Measurements from ENCODE around the gene TIMM50. TPM values are rescaled to one million over a fixed set of nuclear protein-coding genes. Genes with fewer than 3 reads are reported as not detected.
A peak's percentile ranks its signal among the peaks of the same experiment; 100 is the strongest.
"Not testable (repeated sequence)": the region's sequence is repeated elsewhere in the genome, so short reads cannot be mapped to it uniquely, and the experiment has no call there.

Gene TIMM50
- total RNA-seq, 1 experiment from 2014 or later = 79.0 TPM

DNA sequence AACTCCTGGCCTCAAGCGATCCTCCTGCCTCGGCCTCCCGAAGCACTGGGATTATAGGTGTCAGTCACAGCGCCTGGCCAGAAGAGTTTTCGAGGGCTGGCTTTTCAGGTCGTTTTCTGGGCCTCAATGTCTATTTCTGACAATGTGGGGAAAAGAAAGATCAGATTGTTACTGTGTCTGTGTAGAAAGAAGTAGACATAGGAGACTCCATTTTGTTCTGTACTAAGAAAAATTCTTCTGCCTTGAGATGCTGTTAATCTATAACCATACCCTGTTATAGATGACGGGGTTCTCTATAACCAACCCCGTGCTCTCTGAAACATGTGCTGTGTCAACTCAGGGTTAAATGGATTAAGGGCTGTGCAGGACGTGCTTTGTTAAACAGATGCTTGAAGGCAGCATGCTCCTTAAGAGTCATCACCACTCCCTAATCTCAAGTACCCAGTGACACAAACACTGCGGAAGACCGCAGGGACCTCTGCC is 1.3 kb upstream of the TIMM50 start:
- not testable (repeated sequence) for H3K27me3 ChIP-seq (replicated peaks); DNase-seq (ENCODE audit: low read depth in 1 of 2, low spot score in 2 of 2); H3K4me3 ChIP-seq; H3K9me3 ChIP-seq (replicated peaks); H3K27ac ChIP-seq
- H3K4me1 ChIP-seq (replicated peaks) = peaks cover 15% of the 10 kb centered on the region
- H3K36me3 ChIP-seq = peaks cover 56% of the 10 kb centered on the region

DNA sequence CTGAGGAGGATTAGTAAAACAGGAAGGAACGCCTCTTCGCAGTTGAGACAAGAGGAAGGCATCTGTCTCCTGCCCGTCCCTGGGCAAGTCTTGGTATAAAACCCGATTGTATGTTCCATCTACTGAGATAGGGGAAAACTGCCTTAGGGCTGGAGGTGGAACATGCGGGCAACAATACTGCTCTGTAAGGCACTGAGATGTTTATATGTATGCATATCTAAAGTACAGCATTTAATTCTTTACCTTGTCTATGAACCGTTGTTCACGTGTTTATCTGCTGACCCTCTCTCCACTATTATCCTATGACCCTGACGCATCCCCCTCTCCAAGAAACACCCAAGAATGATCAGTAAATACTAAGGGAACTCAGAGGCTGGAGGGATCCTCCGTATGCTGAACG is 722 bp upstream of the TIMM50 start:
- DNase-seq (ENCODE audit: low read depth in 1 of 2, low spot score in 2 of 2) = no peak
- peaks cover 54% of the 10 kb centered on the region for H3K36me3 ChIP-seq
- peaks cover 15% of the 10 kb centered on the region for H3K4me1 ChIP-seq (replicated peaks)
- H3K27me3 ChIP-seq (replicated peaks) = no peaks in the 10 kb centered on the region
- peak overlapping the region; percentile 61 for H3K27ac ChIP-seq
- H3K4me3 ChIP-seq = peak overlapping the region; percentile 87
- no peaks in the 10 kb centered on the region for H3K9me3 ChIP-seq (replicated peaks)

DNA sequence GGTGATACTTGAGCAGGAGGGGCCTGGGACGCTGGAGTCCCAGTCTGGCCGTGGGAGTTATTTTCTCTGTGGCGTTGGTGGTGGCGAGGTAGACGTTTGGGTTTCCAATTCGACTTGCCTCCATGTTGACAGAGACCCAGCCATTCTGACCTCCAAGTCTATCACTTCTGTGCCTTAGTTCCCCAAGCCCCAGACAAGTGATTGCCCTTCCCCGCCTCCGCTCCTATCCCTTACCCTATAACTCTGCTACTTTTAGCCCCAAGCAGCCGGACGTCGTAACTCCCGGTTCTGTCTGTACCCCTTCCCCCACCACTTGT is 549 bp downstream of the TIMM50 start:
- DNase-seq (ENCODE audit: low read depth in 1 of 2, low spot score in 2 of 2) = no peak
- H3K27me3 ChIP-seq (replicated peaks) = no peaks in the 10 kb centered on the region
- peaks cover 53% of the 10 kb centered on the region for H3K36me3 ChIP-seq

DNA sequence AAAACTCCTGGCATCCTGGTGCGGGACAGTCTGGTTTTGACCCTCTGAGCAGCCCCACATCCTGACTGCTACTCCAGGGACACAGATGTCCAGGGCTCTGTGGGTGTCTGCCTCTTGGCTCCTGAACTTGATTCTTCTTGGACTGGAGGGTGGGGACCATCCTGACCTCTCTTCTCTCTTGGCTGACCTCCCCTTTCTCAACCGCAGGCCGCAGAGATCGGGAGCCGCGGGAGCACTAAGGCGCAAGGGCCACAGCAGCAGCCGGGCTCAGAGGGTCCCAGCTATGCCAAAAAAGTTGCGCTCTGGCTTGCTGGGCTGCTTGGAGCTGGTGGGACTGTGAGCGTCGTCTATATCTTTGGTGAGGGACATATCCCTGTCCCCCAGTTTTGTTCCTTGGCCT is 1.0 kb downstream of the TIMM50 start:
- H3K4me3 ChIP-seq = peak overlapping the region; percentile 87
- H3K27ac ChIP-seq = no peak overlapping the region
- H3K9me3 ChIP-seq (replicated peaks) = no peaks in the 10 kb centered on the region
- H3K27me3 ChIP-seq (replicated peaks) = no peaks in the 10 kb centered on the region
- DNase-seq (ENCODE audit: low read depth in 1 of 2, low spot score in 2 of 2) = no peak
- peaks cover 53% of the 10 kb centered on the region for H3K36me3 ChIP-seq
- peaks cover 15% of the 10 kb centered on the region for H3K4me1 ChIP-seq (replicated peaks)

More for the DNA sequence above, 549 bp downstream of the TIMM50 start:
- Histone ChIP-seq H3K9me3 (replicated peaks) (no peaks in the 10 kb centered on the region), H3K4me1 (replicated peaks) (peaks cover 15% of the 10 kb centered on the region), H3K4me3 (peak overlapping the region; percentile 87), H3K27ac (peak overlapping the region; percentile 61)

DNA sequence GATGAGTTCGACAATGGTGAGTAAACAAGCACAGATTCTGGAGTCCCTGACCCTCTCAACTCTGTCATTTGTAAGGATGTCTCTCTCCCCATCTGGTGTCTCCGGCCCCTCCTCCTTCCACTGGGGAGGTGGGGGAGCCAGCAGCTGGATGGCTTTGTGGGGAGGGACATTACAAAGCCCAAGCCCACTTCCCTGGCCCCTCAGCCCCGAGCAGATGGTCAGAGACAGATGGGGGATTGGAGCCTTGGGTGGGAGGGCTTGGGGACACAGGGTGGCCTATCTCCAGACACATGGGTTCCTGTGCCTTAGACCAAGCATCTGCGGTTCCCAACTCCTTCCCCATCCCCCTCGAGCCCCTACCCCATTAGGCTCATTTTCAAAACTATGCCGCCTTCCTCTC is 2.5 kb downstream of the TIMM50 start:
- DNase-seq (ENCODE audit: low read depth in 1 of 2, low spot score in 2 of 2) = no peak
- Histone ChIP-seq H3K9me3 (replicated peaks) (no peaks in the 10 kb centered on the region), H3K27ac (no peak overlapping the region), H3K4me1 (replicated peaks) (peaks cover 15% of the 10 kb centered on the region), H3K36me3 (peaks cover 61% of the 10 kb centered on the region), H3K27me3 (replicated peaks) (no peaks in the 10 kb centered on the region), H3K4me3 (no peak overlapping the region)

DNA sequence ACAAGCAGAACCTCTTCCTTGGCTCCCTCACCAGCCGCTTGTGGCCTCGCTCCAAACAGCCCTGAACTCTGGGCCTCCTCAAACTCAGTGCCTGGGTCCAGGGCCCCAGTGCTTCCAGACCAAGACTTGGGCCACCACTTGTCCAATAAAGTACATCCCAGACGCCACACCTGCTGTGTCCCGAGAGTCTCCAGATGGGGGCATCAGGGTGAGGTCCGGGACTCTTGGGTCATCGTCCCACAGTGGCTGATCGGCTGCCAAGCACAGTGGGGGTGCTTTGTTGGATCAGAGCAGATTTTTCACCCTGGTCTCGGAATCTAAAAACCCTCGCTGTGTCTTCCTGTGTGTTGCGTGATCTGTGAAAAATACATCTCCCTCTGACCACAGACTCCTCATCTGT is 9.1 kb downstream of the TIMM50 start:
- no peak for DNase-seq (ENCODE audit: low read depth in 1 of 2, low spot score in 2 of 2)
- no peaks in the 10 kb centered on the region for H3K4me1 ChIP-seq (replicated peaks)
- no peaks in the 10 kb centered on the region for H3K27me3 ChIP-seq (replicated peaks)
- peaks cover 56% of the 10 kb centered on the region for H3K36me3 ChIP-seq
- H3K9me3 ChIP-seq (replicated peaks) = no peaks in the 10 kb centered on the region
- H3K27ac ChIP-seq = no peak overlapping the region
- no peak overlapping the region for H3K4me3 ChIP-seq

DNA sequence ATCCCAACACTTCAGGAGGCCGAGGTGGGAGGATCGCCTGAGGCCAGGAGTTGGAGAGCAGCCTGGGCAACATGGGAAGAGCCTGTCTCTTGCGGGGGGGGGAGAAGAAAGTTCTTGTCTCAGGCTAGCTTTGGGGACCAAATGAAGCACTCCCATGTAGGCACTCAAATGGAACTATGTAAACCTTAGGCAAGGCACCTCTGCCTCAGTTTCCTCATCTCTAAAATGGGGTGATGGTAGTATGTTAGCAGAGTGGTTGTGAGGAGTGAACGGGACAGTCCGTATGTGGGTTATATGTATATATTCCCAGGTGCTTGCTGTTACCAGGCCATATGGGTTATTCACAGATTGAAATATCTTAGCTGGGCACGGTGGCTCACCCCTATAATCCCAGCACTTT is 11.6 kb downstream of the TIMM50 start:
- Histone ChIP-seq H3K4me1 (replicated peaks) (no peaks in the 10 kb centered on the region), H3K27ac (no peak overlapping the region), H3K27me3 (replicated peaks) (peaks cover 9% of the 10 kb centered on the region), H3K4me3 (no peak overlapping the region), H3K9me3 (replicated peaks) (no peaks in the 10 kb centered on the region), H3K36me3 (peaks cover 33% of the 10 kb centered on the region)
- DNase-seq (ENCODE audit: low read depth in 1 of 2, low spot score in 2 of 2) = no peak

DNA sequence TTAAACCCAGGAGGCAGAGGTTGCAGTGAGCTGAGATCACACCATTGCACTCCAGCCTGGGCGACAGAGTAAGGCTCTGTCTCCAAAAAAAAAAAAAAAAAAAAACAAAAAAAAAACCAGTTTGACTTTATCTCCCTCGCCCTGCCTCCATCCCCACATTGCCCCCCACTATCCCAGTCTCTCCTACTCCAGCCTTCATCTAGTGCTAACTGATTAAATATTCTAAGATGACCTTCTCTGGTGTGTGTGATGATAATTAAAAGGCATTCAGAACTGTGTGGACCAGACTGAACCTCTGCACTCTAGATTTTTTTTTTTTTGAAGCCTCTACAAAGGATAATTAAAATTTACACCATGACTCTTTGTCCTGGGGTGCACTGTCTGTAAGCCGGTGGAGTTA is 12.2 kb downstream of the TIMM50 start:
- no peak overlapping the region for H3K4me3 ChIP-seq

DNA sequence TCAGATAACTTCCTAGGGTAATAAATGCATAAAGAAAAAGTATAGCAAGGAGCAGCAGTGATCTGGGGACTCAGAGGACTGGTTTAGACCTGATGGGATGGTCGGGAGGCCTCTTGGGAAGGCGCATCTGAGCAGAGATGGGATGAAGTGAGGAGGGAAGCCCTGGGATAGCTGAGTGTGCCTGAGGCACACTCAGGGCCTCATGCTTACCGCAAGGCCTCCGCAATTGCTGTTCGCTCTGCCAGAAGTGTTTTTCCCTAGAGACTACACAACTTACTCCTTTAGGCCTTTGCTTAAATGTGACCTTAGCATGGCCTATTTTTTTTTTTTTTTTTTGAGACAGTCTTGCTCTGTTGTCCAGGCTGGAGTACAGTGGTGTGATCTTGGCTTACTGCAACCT is 14.0 kb downstream of the TIMM50 start:
- peaks cover 10% of the 10 kb centered on the region for H3K4me1 ChIP-seq (replicated peaks)
- no peak overlapping the region for H3K4me3 ChIP-seq
- peaks cover 33% of the 10 kb centered on the region for H3K27me3 ChIP-seq (replicated peaks)
- no peak for DNase-seq (ENCODE audit: low read depth in 1 of 2, low spot score in 2 of 2)
- H3K36me3 ChIP-seq = peaks cover 10% of the 10 kb centered on the region
- H3K27ac ChIP-seq = no peak overlapping the region
- H3K9me3 ChIP-seq (replicated peaks) = no peaks in the 10 kb centered on the region; the same call in 1 of the 2 replicates

More for the DNA sequence above, 12.2 kb downstream of the TIMM50 start:
- Histone ChIP-seq H3K27ac (no peak overlapping the region), H3K4me1 (replicated peaks) (peaks cover 2% of the 10 kb centered on the region), H3K9me3 (replicated peaks) (no peaks in the 10 kb centered on the region; the same call in 1 of the 2 replicates), H3K36me3 (peaks cover 29% of the 10 kb centered on the region), H3K27me3 (replicated peaks) (peaks cover 14% of the 10 kb centered on the region)
- DNase-seq (ENCODE audit: low read depth in 1 of 2, low spot score in 2 of 2) = no peak

DNA sequence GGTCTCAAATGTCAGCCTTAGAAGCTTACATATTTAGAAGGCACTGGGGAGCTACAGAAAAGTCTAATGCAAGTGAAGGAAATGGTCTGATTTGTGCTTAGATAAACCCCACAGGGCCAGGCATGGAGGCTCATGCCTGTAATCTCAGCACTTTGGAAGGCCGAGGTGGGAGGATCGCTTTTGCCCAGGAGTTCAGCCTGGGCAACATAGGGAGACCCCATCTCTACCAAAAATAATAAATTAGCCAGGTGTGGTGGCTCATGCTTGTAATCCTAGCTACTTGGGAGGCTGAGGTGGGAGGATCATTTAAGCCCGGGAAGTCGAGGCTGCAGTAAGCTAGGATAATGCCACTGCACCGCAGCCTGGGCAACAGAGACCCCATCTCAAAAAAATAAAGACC is 15.4 kb downstream of the TIMM50 start:
- H3K9me3 ChIP-seq (replicated peaks) = no peaks in the 10 kb centered on the region; the same call in 1 of the 2 replicates
- no peak overlapping the region for H3K4me3 ChIP-seq
- no peaks in the 10 kb centered on the region; the same call in 1 of the 2 replicates for H3K36me3 ChIP-seq
- no peak overlapping the region for H3K27ac ChIP-seq
- H3K4me1 ChIP-seq (replicated peaks) = peaks cover 10% of the 10 kb centered on the region
- no peak for DNase-seq (ENCODE audit: low read depth in 1 of 2, low spot score in 2 of 2)
- peaks cover 44% of the 10 kb centered on the region for H3K27me3 ChIP-seq (replicated peaks)

DNA sequence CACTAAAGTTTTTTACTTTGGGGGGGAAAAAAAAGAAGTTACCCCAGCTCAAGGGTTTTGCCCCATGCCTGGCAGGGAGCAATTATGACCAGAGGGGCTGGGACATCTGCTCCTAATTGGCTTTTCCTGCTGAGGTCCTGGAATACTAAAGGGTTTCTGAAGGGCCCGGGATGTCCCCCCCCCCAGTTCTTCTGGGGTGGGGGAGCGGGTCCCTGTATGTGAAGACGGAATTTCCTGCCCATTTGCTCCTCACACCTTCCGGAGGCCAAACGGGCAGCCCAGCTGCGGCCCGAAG is 17.0 kb downstream of the TIMM50 start:
- no peaks in the 10 kb centered on the region for H3K36me3 ChIP-seq
- DNase-seq (ENCODE audit: low read depth in 1 of 2, low spot score in 2 of 2) = no peak
- peaks cover 55% of the 10 kb centered on the region for H3K27me3 ChIP-seq (replicated peaks)
- peaks cover 3% of the 10 kb centered on the region; the same call in 1 of the 2 replicates for H3K9me3 ChIP-seq (replicated peaks)
- H3K4me3 ChIP-seq = no peak overlapping the region
- H3K4me1 ChIP-seq (replicated peaks) = peaks cover 12% of the 10 kb centered on the region
- H3K27ac ChIP-seq = no peak overlapping the region

DNA sequence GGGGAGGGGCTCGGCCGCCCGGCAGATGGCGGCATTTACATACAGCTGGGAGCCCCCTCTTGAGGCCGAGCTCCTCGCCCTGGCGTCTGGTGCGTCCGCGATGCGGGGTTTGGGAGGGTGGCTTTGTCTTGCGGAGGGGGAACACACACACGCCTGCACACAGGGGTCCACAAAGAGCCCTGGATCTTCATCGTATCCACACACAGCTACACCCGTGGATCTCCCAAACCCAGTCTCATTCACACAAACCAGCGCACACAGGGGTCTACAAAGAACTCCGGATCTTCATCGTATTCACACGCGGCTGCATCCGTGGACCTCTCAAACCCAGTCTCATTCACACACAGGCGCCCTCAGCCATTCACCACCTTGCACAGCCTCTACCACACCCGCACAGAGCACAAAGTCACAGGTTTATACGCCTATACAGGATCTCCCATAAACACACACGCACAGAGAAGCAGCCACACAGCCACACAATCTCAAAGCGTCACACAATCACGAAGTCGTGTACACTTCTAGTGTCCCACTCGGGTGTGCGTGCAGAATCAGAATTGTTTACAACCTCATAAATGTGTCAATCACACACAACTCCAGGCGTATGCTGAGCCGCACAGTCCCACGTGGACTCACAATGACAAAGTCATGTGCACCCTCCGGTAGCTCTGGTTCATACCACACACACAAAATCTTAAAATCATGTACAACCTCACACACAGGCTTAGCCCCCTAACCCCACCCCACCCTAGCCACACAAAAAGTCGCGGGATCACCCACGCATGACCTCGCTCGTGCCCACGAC is 17.6 kb downstream of the TIMM50 start:
- Histone ChIP-seq H3K27me3 (replicated peaks) (peaks cover 59% of the 10 kb centered on the region), H3K9me3 (replicated peaks) (peaks cover 8% of the 10 kb centered on the region; the same call in 1 of the 2 replicates), H3K36me3 (no peaks in the 10 kb centered on the region), H3K27ac (no peak overlapping the region), H3K4me1 (replicated peaks) (peaks cover 16% of the 10 kb centered on the region), H3K4me3 (no peak overlapping the region)
- DNase-seq (ENCODE audit: low read depth in 1 of 2, low spot score in 2 of 2) = peak in 1 of 2 experiments; percentile 38

DNA sequence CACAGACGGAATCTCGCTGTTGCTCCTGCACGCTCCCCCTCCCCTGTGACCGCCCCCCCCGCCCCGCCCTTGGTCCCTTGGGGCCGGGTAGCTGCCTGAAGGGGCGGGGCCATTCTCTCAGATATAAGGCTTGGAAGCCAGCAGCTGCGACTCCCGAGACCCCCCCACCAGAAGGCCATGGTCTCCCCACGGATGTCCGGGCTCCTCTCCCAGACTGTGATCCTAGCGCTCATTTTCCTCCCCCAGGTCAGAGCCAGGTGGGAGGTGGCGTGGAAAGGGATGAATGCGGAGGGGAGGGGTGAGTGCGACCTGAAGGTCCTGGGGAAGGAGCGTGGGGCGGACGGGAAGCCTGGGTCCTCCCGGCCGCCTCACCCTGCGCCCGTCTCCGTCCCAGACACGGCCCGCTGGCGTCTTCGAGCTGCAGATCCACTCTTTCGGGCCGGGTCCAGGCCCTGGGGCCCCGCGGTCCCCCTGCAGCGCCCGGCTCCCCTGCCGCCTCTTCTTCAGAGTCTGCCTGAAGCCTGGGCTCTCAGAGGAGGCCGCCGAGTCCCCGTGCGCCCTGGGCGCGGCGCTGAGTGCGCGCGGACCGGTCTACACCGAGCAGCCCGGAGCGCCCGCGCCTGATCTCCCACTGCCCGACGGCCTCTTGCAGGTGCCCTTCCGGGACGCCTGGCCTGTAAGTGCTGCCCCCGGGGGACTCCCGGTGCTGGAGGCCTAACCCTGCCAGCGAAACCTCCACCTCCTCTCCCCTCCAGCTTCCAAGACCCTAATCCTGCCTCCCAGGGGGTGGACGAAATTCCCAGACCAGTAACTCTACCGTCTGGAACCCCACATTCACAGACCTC is 18.4 kb downstream of the TIMM50 start, which contains the start of gene DLL3:
DLL3 (plus strand) TSS at position 150 of the 845 bp plus-strand sequence; CDS start at position 178, 28 bp downstream.
- Histone ChIP-seq H3K4me3 (no peak within 1 kb of the TSS), H3K36me3 (no peaks in the 10 kb centered on the region), H3K9me3 (replicated peaks) (peaks cover 9% of the 10 kb centered on the region; the same call in 1 of the 2 replicates), H3K4me1 (replicated peaks) (peaks cover 16% of the 10 kb centered on the region), H3K27me3 (replicated peaks) (peaks cover 67% of the 10 kb centered on the region), H3K27ac (no peak within 1 kb of the TSS)
- DNase-seq (ENCODE audit: low read depth in 1 of 2, low spot score in 2 of 2) = no peak

DNA sequence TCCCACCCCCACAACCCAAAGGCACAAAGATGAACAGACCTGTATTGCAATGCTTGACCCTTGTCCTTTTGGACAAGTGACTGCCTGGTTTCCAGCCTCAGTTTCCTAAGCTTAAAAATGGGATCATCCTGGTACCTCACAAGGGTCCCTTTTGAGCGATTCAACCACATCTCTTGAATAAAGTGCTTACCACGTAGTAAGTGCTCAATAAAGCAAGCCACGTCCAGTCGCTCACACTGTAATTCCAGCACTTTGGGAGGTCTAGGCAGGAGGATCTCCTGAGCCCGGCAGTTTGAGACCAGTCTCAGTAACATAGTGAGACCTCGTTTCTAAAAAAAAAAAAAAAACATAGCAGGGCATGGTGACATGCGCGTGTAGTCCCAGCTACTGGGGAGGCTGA is 19.3 kb downstream of the TIMM50 start:
- Histone ChIP-seq H3K9me3 (replicated peaks) (peaks cover 9% of the 10 kb centered on the region; the same call in 1 of the 2 replicates), H3K27ac (no peak overlapping the region), H3K27me3 (replicated peaks) (peaks cover 67% of the 10 kb centered on the region), H3K4me1 (replicated peaks) (peaks cover 16% of the 10 kb centered on the region), H3K4me3 (no peak overlapping the region), H3K36me3 (no peaks in the 10 kb centered on the region)
- DNase-seq (ENCODE audit: low read depth in 1 of 2, low spot score in 2 of 2) = no peak

All from SJSA1 (cell line).